H1 (cell line): ENCODE results near the gene CTIF. TPM values are rescaled to one million over a fixed set of nuclear protein-coding genes. Genes with fewer than 3 reads are reported as not detected.

Experiments
- CTCF ChIA-PET: fragments of 300-600 bp; sonication (Branson Sonifier 250); formaldehyde crosslinking; loops from one replicate; lab custom pipeline; 2021; ENCODE audit not compliant: partially characterized antibody; lab: Charles Lee
- POLR2A ChIA-PET: fragments of 300-600 bp; sonication (Branson Sonifier 250); formaldehyde crosslinking; loops from one replicate; lab custom pipeline; 2021; ENCODE audit warnings: inconsistent platforms; ENCODE audit not compliant: partially characterized antibody; lab: Charles Lee
- DNase-seq, 2 experiments: peaks; one replicate each; pipeline versions ENCODE4 v3.0.0 to v3.0.0-alpha.2; 2010 to 2022; ENCODE audit warnings: low spot score in 2 of 2, low read depth in 1 of 2, mixed read lengths in 1 of 2
- FAIRE-seq: peaks from 2 replicates; lab custom pipeline; 2011; peaks lifted over from hg19 to GRCh38; lab: Jason Lieb, UNC
- H2AFZ ChIP-seq: 2 replicates; pipeline ENCODE4 v1.8.1; 2012; ENCODE audit warnings: low read length, inconsistent platforms
- H2AK5ac ChIP-seq: 2 replicates; pipeline ENCODE4 v1.6.1; 2013; ENCODE audit warnings: low read depth, low read length
- H2BK120ac ChIP-seq: replicated peaks from 2 replicates; pipeline ENCODE3; 2013; ENCODE audit warnings: low read depth, low read length, inconsistent platforms
- H2BK12ac ChIP-seq: 2 replicates; pipeline ENCODE4 v1.6.1; 2013; ENCODE audit warnings: low read depth, low read length
- H2BK15ac ChIP-seq: 2 replicates; pipeline ENCODE4 v1.6.1; 2013; ENCODE audit warnings: low read length
- H2BK20ac ChIP-seq: 2 replicates; pipeline ENCODE4 v1.6.1; 2013; ENCODE audit warnings: low read length
- H2BK5ac ChIP-seq: 2 replicates; pipeline ENCODE4 v1.6.1; 2013; ENCODE audit warnings: low read depth, low read length
- H3K14ac ChIP-seq: 2 replicates; pipeline ENCODE4 v1.6.1; 2013; ENCODE audit warnings: inconsistent platforms; ENCODE audit not compliant: insufficient read length
- H3K18ac ChIP-seq: 2 replicates; pipeline ENCODE4 v1.6.1; 2013; ENCODE audit warnings: low read length; ENCODE audit errors: extremely low read depth
- H3K23ac ChIP-seq: 2 replicates; pipeline ENCODE4 v1.6.1; 2013; ENCODE audit warnings: inconsistent platforms; ENCODE audit not compliant: insufficient read length
- H3K23me2 ChIP-seq: 2 replicates; pipeline ENCODE4 v1.6.1; 2013; ENCODE audit warnings: low read depth, low read length
- H3K27ac ChIP-seq: 2 replicates; pipeline ENCODE4 v1.6.1; 2011; ENCODE audit warnings: low read depth, low read length, inconsistent platforms
- H3K27me3 ChIP-seq, 4 experiments: replicated peaks in 1 of 4; 1 replicate in 1 of 4; 2 replicates in 3 of 4; pipeline versions ENCODE4 v1.6.1 to v1.8.1; 2011 to 2013; ENCODE audit warnings: low read length in 3 of 4, mild to moderate bottlenecking in 3 of 4, inconsistent platforms in 2 of 4, mixed read lengths in 2 of 4, moderate library complexity in 1 of 4; ENCODE audit not compliant: control insufficient read depth in 3 of 4, insufficient read depth in 3 of 4; ENCODE audit errors: extremely low read depth in 1 of 4
- H3K36me3 ChIP-seq, 4 experiments: 2 replicates each; pipeline versions ENCODE4 v1.6.1 to v1.8.1; 2011 to 2013; ENCODE audit warnings: mild to moderate bottlenecking in 4 of 4, low read length in 3 of 4, moderate library complexity in 2 of 4, control low read depth in 1 of 4, inconsistent platforms in 1 of 4; ENCODE audit not compliant: insufficient read depth in 4 of 4, control insufficient read depth in 2 of 4
- H3K4ac ChIP-seq: replicated peaks from 2 replicates; pipeline ENCODE3; 2013; ENCODE audit warnings: low read length, low read depth, mixed read lengths, inconsistent platforms; ENCODE audit not compliant: insufficient read length
- H3K4me1 ChIP-seq, 4 experiments: replicated peaks in 1 of 4; 1 replicate in 1 of 4; 2 replicates in 3 of 4; pipeline versions ENCODE4 v1.6.1 to v1.8.1; 2011 to 2013; ENCODE audit warnings: low read length in 3 of 4, inconsistent platforms in 2 of 4, mixed read lengths in 1 of 4; ENCODE audit not compliant: insufficient read depth in 4 of 4, control insufficient read depth in 3 of 4
- H3K4me2 ChIP-seq, 2 experiments: 2 replicates each; pipeline versions ENCODE4 v1.6.1 to v1.8.1; 2011 to 2013; ENCODE audit warnings: low read depth in 2 of 2, low read length in 2 of 2, control low read depth in 1 of 2, inconsistent platforms in 1 of 2, mild to moderate bottlenecking in 1 of 2; ENCODE audit not compliant: insufficient read depth in 1 of 2
- H3K4me3 ChIP-seq, 4 experiments: fragments of 200-600, 300-600 bp in 1 of 4; sonication (generic), shearing (Covaris generic), sonication (Bioruptor Twin) in 1 of 4; 2 replicates each; pipeline versions ENCODE4 v1.5.1 to v1.8.1; 2011 to 2016; ENCODE audit warnings: low read length in 4 of 4, low read depth in 3 of 4, control low read depth in 2 of 4, inconsistent platforms in 2 of 4, mild to moderate bottlenecking in 2 of 4, mixed read lengths in 1 of 4, moderate library complexity in 1 of 4; ENCODE audit not compliant: insufficient read depth in 2 of 4; ENCODE audit errors: extremely low read depth in 1 of 4
- H3K56ac ChIP-seq: replicated peaks from 2 replicates; pipeline ENCODE3; 2013; ENCODE audit warnings: low read depth, mild to moderate bottlenecking, mixed read lengths, low read length, inconsistent platforms; ENCODE audit not compliant: insufficient read length
- H3K79me1 ChIP-seq: 2 replicates; pipeline ENCODE4 v1.6.1; 2013; ENCODE audit warnings: low read depth, low read length, control low read depth
- H3K79me2 ChIP-seq, 2 experiments: 2 replicates each; pipeline versions ENCODE4 v1.6.1 to v1.8.1; 2012 to 2013; ENCODE audit warnings: low read length in 2 of 2, mild to moderate bottlenecking in 2 of 2, inconsistent platforms in 1 of 2; ENCODE audit not compliant: insufficient read depth in 2 of 2, control insufficient read depth in 1 of 2
- H3K9ac ChIP-seq, 4 experiments: replicated peaks in 1 of 4; 1 replicate in 1 of 4; 2 replicates in 3 of 4; pipeline versions ENCODE4 v1.6.1 to v1.8.1; 2011 to 2013; ENCODE audit warnings: low read depth in 3 of 4, low read length in 3 of 4, control low read depth in 2 of 4, mild to moderate bottlenecking in 2 of 4, moderate library complexity in 2 of 4, inconsistent platforms in 1 of 4; ENCODE audit errors: extremely low read depth in 1 of 4
- H3K9me3 ChIP-seq, 2 experiments: 2 replicates each; pipeline versions ENCODE4 v1.6.1 to v1.8.1; 2012 to 2013; ENCODE audit warnings: mild to moderate bottlenecking in 2 of 2, moderate library complexity in 2 of 2, control low read depth in 1 of 2, inconsistent platforms in 1 of 2, low read depth in 1 of 2, low read length in 1 of 2, mixed read lengths in 1 of 2; ENCODE audit not compliant: insufficient read depth in 2 of 2
- H4K20me1 ChIP-seq, 2 experiments: replicated peaks in 1 of 2; 2 replicates each; pipeline versions ENCODE3 to v1.8.1; 2011 to 2013; ENCODE audit warnings: inconsistent platforms in 2 of 2, low read length in 2 of 2, mild to moderate bottlenecking in 1 of 2; ENCODE audit not compliant: insufficient read depth in 2 of 2, control insufficient read depth in 1 of 2
- H4K5ac ChIP-seq: 2 replicates; pipeline ENCODE4 v1.6.1; 2013; ENCODE audit warnings: low read length, low read depth, mixed read lengths, inconsistent platforms; ENCODE audit not compliant: insufficient read length
- H4K8ac ChIP-seq: 2 replicates; pipeline ENCODE4 v1.8.0; 2013; ENCODE audit warnings: mild to moderate bottlenecking, moderate library complexity, low read length, inconsistent platforms; ENCODE audit not compliant: insufficient read depth; ENCODE audit errors: extremely low read depth
- H4K91ac ChIP-seq: replicated peaks from 2 replicates; pipeline ENCODE3; 2013; ENCODE audit warnings: low read length, mixed read lengths, inconsistent platforms; ENCODE audit not compliant: insufficient read length
- CTCF ChIP-seq, 3 experiments: IDR thresholded peaks; 1 replicate in 2 of 3; 2 replicates in 1 of 3; pipeline versions ENCODE4 v1.5.1 to v1.6.1; 2011; ENCODE audit warnings: low read length in 3 of 3, mild to moderate bottlenecking in 3 of 3, inconsistent platforms in 2 of 3, low read depth in 1 of 3, moderate library complexity in 1 of 3; ENCODE audit not compliant: insufficient read depth in 1 of 3; ENCODE audit errors: control extremely low read depth in 1 of 3
- PHF8 ChIP-seq: fragments of 200-600 bp; sonication (generic); conservative IDR thresholded peaks from 2 replicates; pipeline ENCODE4 v1.7.1; 2012; ENCODE audit warnings: low read depth, mild to moderate bottlenecking, inconsistent platforms, low read length, moderate library complexity
- WGBS, 2 experiments: shearing (Covaris generic) in 1 of 2; methylation state at CpG; one replicate each; pipeline versions ENCODE4 v1.1.6 to v1.1.7; 2013 to 2015; ENCODE audit warnings: low lambda C conversion rate in 2 of 2, mixed read lengths in 2 of 2, inconsistent platforms in 1 of 2, low coverage in 1 of 2, missing lambda C conversion rate in 1 of 2; ENCODE audit not compliant: insufficient replicate concordance in 2 of 2, insufficient coverage in 1 of 2, insufficient read length in 1 of 2; ENCODE audit errors: extremely low coverage in 1 of 2, missing lambda C conversion rate in 1 of 2; 5-methylcytosine and 5-hydroxymethylcytosine counted together
- polyA plus RNA-seq, 7 experiments: library from polyadenylated mRNA; depleted of rRNA in 3 of 7; stranded (reverse) in 5 of 7; unstranded in 2 of 7; fragments of >200 nt in 5 of 7; fragments of 200-250 nt in 2 of 7; gene quantifications; 1 replicate in 5 of 7; 2 replicates in 1 of 7; 4 replicates in 1 of 7; pipeline versions ENCODE4 v1.2.1 to v1.2.3, GENCODE V29; 2011 to 2013; ENCODE audit warnings: missing spikeins in 2 of 7, mixed read lengths in 2 of 7
- total RNA-seq: library from RNA; stranded (reverse); fragmentation: NEBNext Ultra II Directional; extraction: Animal tissue kit (Norgen Biotek cat#: 25700); gene quantifications from 2 replicates; pipeline ENCODE4 v1.2.1, GENCODE V29; 2021

Gene CTIF
- total and polyA plus RNA-seq, 2 of the 8 experiments (the other 6 are each of a cell fraction or from before 2014, with no cell fraction given): 9.0 to 17.8 TPM

- CTCF ChIA-PET: interaction anchor here (1.2 to 3.7 kb wide), 6 partner anchors 8 to 124 kb away, joined by 3 to 16 read pairs (median 4); no protein-coding TSS in a partner anchor
- FAIRE-seq: no peak
- WGBS, 2 experiments: 88% methylated on average over 1 of the region's 1 CpG; no CpG with 5 or more reads in 1 of the 2 experiments
Observed at GRCh38 chr18:48790869-48791635, 252.2 kb downstream of the CTIF start.

More at GRCh38 chr18:48790869-48791635, 252.2 kb downstream of the CTIF start:
- no peak overlapping the region for H3K23ac ChIP-seq
- H4K5ac ChIP-seq: no peak overlapping the region
- no peak overlapping the region for H2AFZ ChIP-seq
- H3K36me3 ChIP-seq: no peaks in the 10 kb centered on the region; a peak in 1 of 8 replicates
- no peak overlapping the region for H3K4me3 ChIP-seq
- no peaks in the 10 kb centered on the region for H3K27me3 ChIP-seq
- no peak overlapping the region for H2BK5ac ChIP-seq
- POLR2A ChIA-PET: interaction anchor here (0.8 to 1.4 kb wide), 2 partner anchors 11 to 100 kb away, joined by 3 read pairs; no protein-coding TSS in a partner anchor
- H3K79me1 ChIP-seq: no peaks in the 10 kb centered on the region
- DNase-seq: no peak
- no peaks in the 10 kb centered on the region; a peak in 1 of 7 replicates for H3K4me1 ChIP-seq
- H4K91ac ChIP-seq: no peak overlapping the region
- no peaks in the 10 kb centered on the region for H4K20me1 ChIP-seq
- H3K4ac ChIP-seq: no peak overlapping the region
- no peak overlapping the region for H3K27ac ChIP-seq
- H2BK12ac ChIP-seq: no peak overlapping the region
- no peak overlapping the region for H3K18ac ChIP-seq
- no peak overlapping the region for H2BK20ac ChIP-seq
- H4K8ac ChIP-seq: no peak overlapping the region; the same call in 1 of the 2 replicates
- no peak overlapping the region for H2BK15ac ChIP-seq
- H3K9ac ChIP-seq: no peak overlapping the region
- H3K23me2 ChIP-seq: no peaks in the 10 kb centered on the region
- no peak overlapping the region for H3K56ac ChIP-seq
- H3K9me3 ChIP-seq: no peaks in the 10 kb centered on the region
- no peak overlapping the region for H2AK5ac ChIP-seq
- no peak overlapping the region for H2BK120ac ChIP-seq
- TF ChIP-seq CTCF (IDR thresholded peaks at IDR 0.05; ENCODE audit: control extremely low read depth in 1 of 3, insufficient read depth in 1 of 3, low read depth in 1 of 3, low read length in 3 of 3) (no peak), PHF8 (no peak)
- no peak overlapping the region for H3K4me2 ChIP-seq
- H3K79me2 ChIP-seq: no peaks in the 10 kb centered on the region
- H3K14ac ChIP-seq: no peak overlapping the region
